Measurements from ENCODE around the gene KCNJ16. TPM values are rescaled to one million over a fixed set of nuclear protein-coding genes. Genes with fewer than 3 reads are reported as not detected.

Gene KCNJ16
- total RNA-seq, 1 donor from 2014 or later: 16.6 TPM

DNA sequence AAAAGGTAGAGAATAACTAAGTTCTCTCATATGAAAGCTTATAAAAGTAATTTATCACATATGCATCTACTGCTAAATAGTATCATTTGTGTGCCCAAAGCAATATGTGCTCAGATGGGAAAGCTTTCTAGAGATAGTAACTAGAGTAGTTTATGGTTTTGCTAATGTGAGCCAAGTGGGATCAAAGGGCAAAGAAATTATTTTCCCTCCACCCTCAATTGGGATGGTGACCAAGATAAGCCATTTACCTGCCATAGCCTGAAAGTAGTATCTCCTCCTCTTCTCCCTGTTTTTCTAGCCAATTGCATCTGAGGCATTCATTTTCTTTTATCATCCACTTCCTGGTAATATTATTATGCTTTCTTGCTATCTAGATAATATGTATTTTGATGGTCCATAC lies 41.9 kb upstream of the KCNJ16 start:
- Mint-ChIP-seq H3K4me1 (ENCODE audit: low read depth) (no peaks in the 10 kb centered on the region), H3K27me3 (no peaks in the 10 kb centered on the region), H3K27ac (no peak overlapping the region), H3K4me3 (ENCODE audit: low read depth) (no peak overlapping the region), H3K9me3 (ENCODE audit: low read depth) (peaks cover 3% of the 10 kb centered on the region), H3K36me3 (ENCODE audit: insufficient read depth) (no peaks in the 10 kb centered on the region)
- TF ChIP-seq, protein P1, sequence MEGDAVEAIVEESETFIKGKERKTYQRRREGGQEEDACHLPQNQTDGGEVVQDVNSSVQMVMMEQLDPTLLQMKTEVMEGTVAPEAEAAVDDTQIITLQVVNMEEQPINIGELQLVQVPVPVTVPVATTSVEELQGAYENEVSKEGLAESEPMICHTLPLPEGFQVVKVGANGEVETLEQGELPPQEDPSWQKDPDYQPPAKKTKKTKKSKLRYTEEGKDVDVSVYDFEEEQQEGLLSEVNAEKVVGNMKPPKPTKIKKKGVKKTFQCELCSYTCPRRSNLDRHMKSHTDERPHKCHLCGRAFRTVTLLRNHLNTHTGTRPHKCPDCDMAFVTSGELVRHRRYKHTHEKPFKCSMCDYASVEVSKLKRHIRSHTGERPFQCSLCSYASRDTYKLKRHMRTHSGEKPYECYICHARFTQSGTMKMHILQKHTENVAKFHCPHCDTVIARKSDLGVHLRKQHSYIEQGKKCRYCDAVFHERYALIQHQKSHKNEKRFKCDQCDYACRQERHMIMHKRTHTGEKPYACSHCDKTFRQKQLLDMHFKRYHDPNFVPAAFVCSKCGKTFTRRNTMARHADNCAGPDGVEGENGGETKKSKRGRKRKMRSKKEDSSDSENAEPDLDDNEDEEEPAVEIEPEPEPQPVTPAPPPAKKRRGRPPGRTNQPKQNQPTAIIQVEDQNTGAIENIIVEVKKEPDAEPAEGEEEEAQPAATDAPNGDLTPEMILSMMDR (IDR thresholded peaks at IDR 0.05; ENCODE audit: unreplicated experiment): no peak
- no peak for DNase-seq (ENCODE audit: low spot score, unreplicated experiment)

DNA sequence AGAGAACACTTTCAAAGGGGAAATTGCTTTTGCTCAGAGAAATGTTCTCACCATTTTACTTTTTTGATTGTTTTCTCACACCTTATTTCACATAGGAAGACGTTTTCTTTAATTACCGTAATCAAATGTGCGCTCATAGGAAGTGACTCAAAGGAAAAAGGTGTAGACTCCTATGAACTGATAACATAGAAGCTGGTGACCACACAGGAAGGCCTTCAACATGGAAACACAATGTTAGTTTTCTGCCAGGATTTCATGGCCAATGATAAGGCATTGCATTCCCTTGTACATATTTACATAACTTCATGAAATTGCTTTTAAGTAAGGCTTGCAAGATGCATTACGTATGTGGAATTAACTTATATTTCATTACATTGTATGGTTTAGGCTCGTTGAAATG lies 40.9 kb upstream of the KCNJ16 start:
- no peaks in the 10 kb centered on the region for H3K9me3 Mint-ChIP-seq (ENCODE audit: low read depth)
- no peak overlapping the region for H3K27ac Mint-ChIP-seq
- H3K4me1 Mint-ChIP-seq (ENCODE audit: low read depth): no peaks in the 10 kb centered on the region
- H3K36me3 Mint-ChIP-seq (ENCODE audit: insufficient read depth): no peaks in the 10 kb centered on the region
- no peaks in the 10 kb centered on the region for H3K27me3 Mint-ChIP-seq
- H3K4me3 Mint-ChIP-seq (ENCODE audit: low read depth): no peak overlapping the region
- TF ChIP-seq, protein P1 (IDR thresholded peaks at IDR 0.05; ENCODE audit: unreplicated experiment): no peak
- DNase-seq (ENCODE audit: low spot score, unreplicated experiment): no peak

DNA sequence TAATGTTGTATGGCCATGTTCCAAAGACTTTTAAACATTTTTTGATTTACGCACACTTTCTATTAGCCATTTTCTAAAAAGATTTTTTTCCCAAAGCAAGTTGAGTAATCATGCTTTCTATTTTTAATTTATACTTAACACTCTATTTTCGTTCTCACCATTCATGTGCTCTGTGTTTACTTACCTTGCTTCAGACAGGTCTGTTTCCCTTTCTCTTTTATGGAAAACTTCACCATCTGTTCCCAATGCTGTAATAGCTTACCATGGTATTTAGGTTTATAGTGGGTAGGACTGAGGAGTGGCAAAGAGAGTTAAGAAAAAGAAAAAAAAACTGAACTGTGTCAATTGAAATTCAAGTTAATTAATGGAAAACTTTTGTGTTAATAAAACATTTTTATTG lies 37.5 kb upstream of the KCNJ16 start:
- Mint-ChIP-seq H3K9me3 (ENCODE audit: low read depth) (no peaks in the 10 kb centered on the region), H3K4me1 (ENCODE audit: low read depth) (no peaks in the 10 kb centered on the region), H3K27ac (no peak overlapping the region), H3K27me3 (no peaks in the 10 kb centered on the region), H3K4me3 (ENCODE audit: low read depth) (no peak overlapping the region), H3K36me3 (ENCODE audit: insufficient read depth) (no peaks in the 10 kb centered on the region)
- TF ChIP-seq, protein P1 (IDR thresholded peaks at IDR 0.05; ENCODE audit: unreplicated experiment): no peak
- DNase-seq (ENCODE audit: low spot score, unreplicated experiment): no peak

DNA sequence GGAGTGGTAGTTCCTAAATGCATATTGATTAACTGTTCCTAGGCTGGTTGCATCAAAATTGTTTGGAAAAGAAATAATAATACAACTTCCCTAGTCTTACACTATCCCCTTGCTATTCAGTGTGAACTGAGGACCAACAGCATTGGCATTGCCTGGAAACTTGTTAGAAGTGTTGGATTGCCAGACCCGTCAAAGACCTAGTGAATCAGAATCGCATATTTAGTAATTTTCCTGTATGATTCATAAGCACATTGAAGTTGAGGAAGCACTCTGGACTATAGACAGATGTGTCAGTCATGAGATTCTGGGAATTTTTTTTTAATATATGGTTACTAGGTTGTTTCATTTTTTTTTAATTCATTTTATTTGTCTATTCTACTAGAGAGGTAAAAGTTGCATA lies 34.7 kb upstream of the KCNJ16 start:
- H3K9me3 Mint-ChIP-seq (ENCODE audit: low read depth): no peaks in the 10 kb centered on the region
- H3K27ac Mint-ChIP-seq: no peak overlapping the region
- H3K27me3 Mint-ChIP-seq: no peaks in the 10 kb centered on the region
- H3K4me3 Mint-ChIP-seq (ENCODE audit: low read depth): no peak overlapping the region
- no peaks in the 10 kb centered on the region for H3K4me1 Mint-ChIP-seq (ENCODE audit: low read depth)
- no peak for DNase-seq (ENCODE audit: low spot score, unreplicated experiment)
- H3K36me3 Mint-ChIP-seq (ENCODE audit: insufficient read depth): no peaks in the 10 kb centered on the region
- TF ChIP-seq, protein P1 (IDR thresholded peaks at IDR 0.05; ENCODE audit: unreplicated experiment): no peak

DNA sequence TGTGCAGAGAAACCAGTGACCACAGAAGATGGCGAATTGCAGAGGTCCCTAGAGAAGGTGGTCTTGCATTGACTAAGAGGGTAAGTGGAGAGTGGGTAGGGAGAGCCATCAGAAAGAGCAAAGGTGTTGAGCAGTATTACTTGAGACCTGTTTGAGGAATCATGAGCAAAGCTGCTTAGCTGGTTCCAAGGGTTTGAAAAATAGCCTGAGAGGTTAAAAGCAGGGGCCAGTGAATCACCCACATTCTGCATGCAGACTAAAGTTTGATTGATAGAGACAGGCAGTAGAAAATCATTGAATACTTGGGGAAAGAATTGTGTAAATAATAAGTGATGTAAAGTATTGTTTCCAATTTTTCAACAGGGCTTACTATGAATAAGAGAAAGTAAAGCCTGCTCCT lies 34.0 kb upstream of the KCNJ16 start:
- Mint-ChIP-seq H3K4me3 (ENCODE audit: low read depth) (no peak overlapping the region), H3K27me3 (no peaks in the 10 kb centered on the region), H3K36me3 (ENCODE audit: insufficient read depth) (no peaks in the 10 kb centered on the region), H3K4me1 (ENCODE audit: low read depth) (no peaks in the 10 kb centered on the region), H3K9me3 (ENCODE audit: low read depth) (no peaks in the 10 kb centered on the region), H3K27ac (no peak overlapping the region)
- TF ChIP-seq, protein P1 (IDR thresholded peaks at IDR 0.05; ENCODE audit: unreplicated experiment): no peak
- no peak for DNase-seq (ENCODE audit: low spot score, unreplicated experiment)

Measured in progenitor cell of endocrine pancreas (in vitro differentiated cells).